HepG2 (cell line): ENCODE results near the gene RTN4RL2. TPM values are rescaled to one million over a fixed set of nuclear protein-coding genes. Genes with fewer than 3 reads are reported as not detected.

Experiments used
- AFF4 ChIP-seq: sonication (generic); formaldehyde crosslinking; IDR thresholded peaks from 2 replicates; pipeline ENCODE4 v1.4.0; 2020; ENCODE audit warnings: missing genetic modification reagents
- CTCF ChIP-seq: sonication (generic); formaldehyde crosslinking; IDR thresholded peaks from 2 replicates; pipeline ENCODE4 v1.5.0; 2020; ENCODE audit warnings: mild to moderate bottlenecking, missing genetic modification reagents, moderate library complexity
- FOSL1 ChIP-seq: sonication (generic); formaldehyde crosslinking; IDR thresholded peaks from 2 replicates; pipeline ENCODE4 v1.9.0; 2021; ENCODE audit warnings: missing genetic modification reagents, borderline replicate concordance
- GABPA ChIP-seq, 2 experiments: IDR thresholded peaks; 2 replicates each; pipeline ENCODE4 v1.6.1; 2011 to 2016; ENCODE audit warnings: low read depth in 2 of 2, low read length in 1 of 2, missing biosample characterization in 1 of 2, missing genetic modification characterization in 1 of 2
- HNF4G ChIP-seq, 2 experiments: sonication (generic) in 1 of 2; formaldehyde crosslinking in 1 of 2; IDR thresholded peaks; 2 replicates each; pipeline versions ENCODE4 v1.4.0 to v1.6.1; 2011 to 2020; ENCODE audit warnings: borderline replicate concordance in 2 of 2, low read depth in 2 of 2, mild to moderate bottlenecking in 2 of 2, low read length in 1 of 2, missing genetic modification reagents in 1 of 2, moderate library complexity in 1 of 2
- ISL2 ChIP-seq: sonication (generic); formaldehyde crosslinking; IDR thresholded peaks from 2 replicates; pipeline ENCODE4 v1.5.0; 2020; ENCODE audit warnings: missing genetic modification reagents
- PBX3 ChIP-seq: sonication (generic); formaldehyde crosslinking; IDR thresholded peaks from 2 replicates; pipeline ENCODE4 v1.8.1; 2023; ENCODE audit warnings: missing genetic modification reagents, inconsistent platforms, borderline replicate concordance
- RBM22 ChIP-seq: fragments of 200-400 bp; formaldehyde crosslinking; optimal IDR thresholded peaks from 2 replicates; pipeline ENCODE3; 2017; ENCODE audit warnings: mild to moderate bottlenecking, low read length, moderate library complexity
- SIX1 ChIP-seq: sonication (generic); formaldehyde crosslinking; IDR thresholded peaks from 2 replicates; pipeline ENCODE4 v1.4.0; 2020; ENCODE audit warnings: missing genetic modification reagents, borderline replicate concordance
- SKIL ChIP-seq: sonication (generic); formaldehyde crosslinking; IDR thresholded peaks from 2 replicates; pipeline ENCODE4 v1.8.0; 2022; ENCODE audit warnings: missing genetic modification reagents, mild to moderate bottlenecking, moderate library complexity, borderline replicate concordance
- SRSF4 ChIP-seq: fragments of 200-400 bp; formaldehyde crosslinking; IDR thresholded peaks from one replicate; pipeline ENCODE4 v1.6.1; 2018; ENCODE audit warnings: mild to moderate bottlenecking, low read depth, low read length, moderate library complexity; ENCODE audit not compliant: poor library complexity, severe bottlenecking
- THAP11 ChIP-seq: IDR thresholded peaks from 2 replicates; pipeline ENCODE4 v1.6.1; 2016; ENCODE audit warnings: missing biosample characterization, missing genetic modification reagents
- ZFP36 ChIP-seq: fragments of 150-350 bp; IDR thresholded peaks from 2 replicates; pipeline ENCODE4 v1.6.1; 2018; ENCODE audit warnings: borderline replicate concordance, low read length, low read depth; ENCODE audit not compliant: partially characterized antibody
- ZIK1 ChIP-seq: sonication (generic); formaldehyde crosslinking; IDR thresholded peaks from 2 replicates; pipeline ENCODE4 v1.5.0; 2020; ENCODE audit warnings: mild to moderate bottlenecking, low read depth, missing genetic modification reagents, borderline replicate concordance
- ZNF569 ChIP-seq: sonication (generic); formaldehyde crosslinking; IDR thresholded peaks from 2 replicates; pipeline ENCODE4 v1.5.0; 2020; ENCODE audit warnings: mild to moderate bottlenecking, missing genetic modification reagents, moderate library complexity, borderline replicate concordance
- ZNF709 ChIP-seq: sonication (generic); formaldehyde crosslinking; IDR thresholded peaks from 2 replicates; pipeline ENCODE4 v1.5.0; 2020; ENCODE audit warnings: mild to moderate bottlenecking, missing genetic modification reagents
- ZNF772 ChIP-seq: sonication (generic); formaldehyde crosslinking; IDR thresholded peaks from 2 replicates; pipeline ENCODE4 v1.5.0; 2020; ENCODE audit warnings: mild to moderate bottlenecking, missing genetic modification reagents
- ZSCAN29 ChIP-seq: sonication (generic); formaldehyde crosslinking; conservative IDR thresholded peaks from 2 replicates; pipeline ENCODE4 v1.4.0; 2020; ENCODE audit warnings: mild to moderate bottlenecking, missing genetic modification reagents
- polyA plus RNA-seq, 8 experiments: library from polyadenylated mRNA; depleted of rRNA in 3 of 8; stranded (reverse) in 7 of 8; unstranded in 1 of 8; fragments of >200 nt; fragmentation: Illumina TruSeq in 4 of 8; extraction: Trizol in 4 of 8; gene quantifications; 2 replicates each; pipeline versions ENCODE4 v1.2.1 to v1.2.3, GENCODE V29; 2011 to 2016; ENCODE audit warnings: low read depth in 4 of 8, missing spikeins in 1 of 8, mixed read lengths in 1 of 8; ENCODE audit not compliant: insufficient read depth in 1 of 8
- total RNA-seq, 5 experiments: library from RNA; depleted of rRNA; stranded (reverse); fragments of >200 nt; fragmentation: Illumina TruSeq; extraction: Trizol; gene quantifications; 2 replicates each; pipeline ENCODE4 v1.2.3, GENCODE V29; 2016; ENCODE audit warnings: low read depth in 1 of 5

The RTN4RL2 gene
- total and polyA plus RNA-seq, 2 of the 13 experiments (the other 11 are each of a cell fraction or from before 2014, with no cell fraction given) = 1.3 to 4.3 TPM

GRCh38 chr11:57480409-57481137 lies 20.2 kb downstream of the RTN4RL2 start (continued):
- no peak for TF ChIP-seq PBX3 (CRISPR knock-in tag)
- TF ChIP-seq THAP11 (CRISPR knock-in tag) = 0 out of 2 replicates have a peak, but pooled peaks have one; percentile 22
- no peak for TF ChIP-seq SKIL (CRISPR knock-in tag)
- TF ChIP-seq ZNF709 (CRISPR knock-in tag) = no peak
- TF ChIP-seq CTCF (CRISPR knock-in tag) = peak; percentile 90
- no peak for TF ChIP-seq ZSCAN29 (CRISPR knock-in tag)
- TF ChIP-seq ZFP36 = peak; percentile 53
- TF ChIP-seq GABPA (IDR thresholded peaks at IDR 0.05; ENCODE audit: low read depth, low read length) = no peak
- TF ChIP-seq GABPA (CRISPR knock-in tag; IDR thresholded peaks at IDR 0.05; ENCODE audit: low read depth) = no peak
- TF ChIP-seq RBM22 = peak; percentile 57
- TF ChIP-seq HNF4G (IDR thresholded peaks at IDR 0.05; ENCODE audit: borderline replicate concordance, low read depth, low read length) = peak; percentile 62
- no peak for TF ChIP-seq HNF4G (CRISPR knock-in tag; IDR thresholded peaks at IDR 0.05; ENCODE audit: borderline replicate concordance, low read depth)
- peak; percentile 96 for TF ChIP-seq SIX1
- TF ChIP-seq FOSL1 (CRISPR knock-in tag) = no peak
- TF ChIP-seq ISL2 = no peak
- no peak for TF ChIP-seq ZIK1 (CRISPR knock-in tag)
- TF ChIP-seq AFF4 = no peak
- 0 out of 2 replicates have a peak, but pooled peaks have one; percentile 9 for TF ChIP-seq ZNF772 (CRISPR knock-in tag)
- TF ChIP-seq ZNF569 (CRISPR knock-in tag) = no peak
- no peak for TF ChIP-seq SRSF4
